Fibroblast of mammary gland (primary cell): ENCODE measurements around the gene LRRC4C.

Experiments
- DNase-seq: peaks from one replicate; pipeline ENCODE4 v3.0.0-alpha.2; 2010; ENCODE audit warnings: low read depth
- H3K4me3 ChIP-seq: 2 replicates; pipeline ENCODE4 v1.5.1; 2011; ENCODE audit warnings: low read depth, mild to moderate bottlenecking, low read length, moderate library complexity; ENCODE audit not compliant: control insufficient read depth
- TF ChIP-seq, protein P1 (sequence below): conservative IDR thresholded peaks from 2 replicates; pipeline ENCODE4 v1.5.1; 2011; ENCODE audit warnings: low read depth, low read length, inconsistent platforms; ENCODE audit not compliant: control insufficient read depth, insufficient read depth

The LRRC4C gene

GRCh38 chr11:40230821-40231220 lies 1228.6 kb downstream of the LRRC4C start:
- DNase-seq: no peak
- no peak overlapping the region for H3K4me3 ChIP-seq
- TF ChIP-seq, protein P1, sequence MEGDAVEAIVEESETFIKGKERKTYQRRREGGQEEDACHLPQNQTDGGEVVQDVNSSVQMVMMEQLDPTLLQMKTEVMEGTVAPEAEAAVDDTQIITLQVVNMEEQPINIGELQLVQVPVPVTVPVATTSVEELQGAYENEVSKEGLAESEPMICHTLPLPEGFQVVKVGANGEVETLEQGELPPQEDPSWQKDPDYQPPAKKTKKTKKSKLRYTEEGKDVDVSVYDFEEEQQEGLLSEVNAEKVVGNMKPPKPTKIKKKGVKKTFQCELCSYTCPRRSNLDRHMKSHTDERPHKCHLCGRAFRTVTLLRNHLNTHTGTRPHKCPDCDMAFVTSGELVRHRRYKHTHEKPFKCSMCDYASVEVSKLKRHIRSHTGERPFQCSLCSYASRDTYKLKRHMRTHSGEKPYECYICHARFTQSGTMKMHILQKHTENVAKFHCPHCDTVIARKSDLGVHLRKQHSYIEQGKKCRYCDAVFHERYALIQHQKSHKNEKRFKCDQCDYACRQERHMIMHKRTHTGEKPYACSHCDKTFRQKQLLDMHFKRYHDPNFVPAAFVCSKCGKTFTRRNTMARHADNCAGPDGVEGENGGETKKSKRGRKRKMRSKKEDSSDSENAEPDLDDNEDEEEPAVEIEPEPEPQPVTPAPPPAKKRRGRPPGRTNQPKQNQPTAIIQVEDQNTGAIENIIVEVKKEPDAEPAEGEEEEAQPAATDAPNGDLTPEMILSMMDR: no peak

GRCh38 chr11:40228662-40229061 lies 1230.8 kb downstream of the LRRC4C start:
- no peak for DNase-seq
- TF ChIP-seq, protein P1: no peak
- H3K4me3 ChIP-seq: no peak overlapping the region

DNA sequence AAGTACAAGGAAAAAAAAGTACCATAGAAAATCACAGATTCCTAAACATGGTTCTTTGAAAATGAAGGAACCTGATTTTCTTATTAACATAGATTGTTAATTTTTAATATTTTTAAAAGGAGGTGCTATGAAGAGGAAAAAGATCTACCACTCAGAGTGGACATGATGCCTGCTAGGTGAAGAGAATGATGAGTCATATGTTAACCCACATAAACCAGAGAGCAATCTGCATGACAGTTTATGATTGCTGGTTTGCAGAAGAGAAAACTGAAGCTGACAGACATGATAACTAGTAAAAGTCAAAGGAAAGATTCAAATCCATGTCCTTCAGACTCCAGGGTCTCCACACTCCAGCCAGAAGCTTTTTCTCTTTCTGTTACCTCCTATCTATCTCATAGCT lies 1231.7 kb downstream of the LRRC4C start:
- H3K4me3 ChIP-seq: no peak overlapping the region
- DNase-seq: no peak
- TF ChIP-seq, protein P1: no peak

DNA sequence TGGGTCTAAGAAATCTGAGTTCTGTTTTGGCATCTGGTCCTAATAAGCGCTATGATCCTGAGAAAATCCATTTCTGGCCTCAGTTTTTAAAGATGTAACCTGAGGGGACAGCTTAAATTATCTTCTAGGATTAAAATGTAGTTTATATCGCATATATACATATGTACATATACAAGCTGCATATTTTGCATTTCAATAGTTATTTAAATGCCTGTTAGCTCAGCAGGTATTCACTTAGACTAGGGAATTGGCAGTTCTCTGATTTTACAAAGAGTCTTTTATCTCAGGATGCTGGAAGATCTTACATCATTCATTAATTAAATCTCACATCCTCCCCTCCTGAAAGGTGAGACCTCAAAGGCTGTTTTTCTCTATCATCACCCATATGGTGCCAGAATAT lies 1232.8 kb downstream of the LRRC4C start:
- no peak for DNase-seq
- TF ChIP-seq, protein P1: no peak
- no peak overlapping the region for H3K4me3 ChIP-seq

DNA sequence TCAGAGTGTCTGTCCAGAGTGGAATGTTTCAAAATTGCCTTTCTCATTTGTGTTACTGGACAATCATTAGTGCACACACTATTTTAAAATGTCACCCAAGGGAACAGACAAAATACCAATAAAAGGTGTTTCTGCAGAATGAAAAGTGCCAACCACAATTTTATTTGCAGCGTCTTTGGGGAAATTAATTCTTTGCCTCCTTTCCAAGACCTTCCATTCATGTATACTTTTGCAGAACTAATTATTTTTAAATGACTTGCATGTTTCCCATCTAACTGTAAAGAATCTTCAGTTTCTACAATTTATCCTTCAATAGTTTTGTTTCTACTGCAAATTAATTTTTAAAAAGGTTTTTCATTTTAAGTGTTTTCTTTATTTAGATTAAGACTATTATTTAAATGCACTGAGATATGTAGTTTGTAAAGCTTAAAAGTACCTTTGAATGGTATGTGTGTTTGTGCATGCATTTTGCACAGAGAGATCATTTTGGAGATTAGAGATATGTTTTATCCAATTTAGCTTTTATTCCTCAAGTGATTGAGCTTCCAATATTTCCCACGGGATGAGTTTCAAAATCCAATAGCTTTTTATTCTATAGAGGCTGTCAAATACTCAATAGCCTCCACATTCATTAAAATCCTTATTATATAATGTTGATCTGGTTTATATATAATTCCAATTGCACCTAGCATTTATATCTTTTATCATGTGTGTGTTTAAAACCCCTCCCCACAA lies 1235.7 kb downstream of the LRRC4C start:
- no peak overlapping the region for H3K4me3 ChIP-seq
- TF ChIP-seq, protein P1: no peak
- DNase-seq: no peak

- TF ChIP-seq, protein P1: no peak
- no peak for DNase-seq
- no peak overlapping the region for H3K4me3 ChIP-seq
Observed at GRCh38 chr11:40219401-40219800, 1240.1 kb downstream of the LRRC4C start.
